Panc1 (cell line): ENCODE measurements around the gene PAK1. TPM values are rescaled to one million over a fixed set of nuclear protein-coding genes. Genes with fewer than 3 reads are reported as not detected.

Experiments
- ATAC-seq: fragments of 200-7000 bp; cut with Tn5 transposase; 2 replicates; pipeline ENCODE4 v1.9.1; 2020; ENCODE audit warnings: mild to moderate bottlenecking, moderate library complexity
- BruUV-seq: library from RNA; stranded (reverse); fragments of 400-500 nt; replicated peaks from 2 replicates; lab custom pipeline; 2021; lab: Mats Ljungman, UMichigan
- CTCF ChIA-PET: fragments of 300-600 bp; sonication (Branson Sonifier 250); formaldehyde crosslinking; loops from one replicate; lab custom pipeline; 2022; ENCODE audit warnings: antibody characterized with exemption; lab: Charles Lee
- POLR2A ChIA-PET: fragments of 300-600 bp; sonication (Branson Sonifier 250); formaldehyde crosslinking; loops from one replicate; lab custom pipeline; 2022; ENCODE audit warnings: antibody characterized with exemption; lab: Charles Lee
- DNase-seq: peaks from one replicate; pipeline ENCODE4 v3.0.0-alpha.2; 2010; ENCODE audit warnings: low read depth, low spot score
- H3K27ac ChIP-seq: 2 replicates; pipeline ENCODE4 v1.5.1; 2011; ENCODE audit warnings: mild to moderate bottlenecking, low read length, inconsistent platforms
- H3K27me3 ChIP-seq: fragments of 200-500 bp; sonication (Bioruptor generic); 2 replicates; pipeline ENCODE4 v1.6.0; 2014; ENCODE audit warnings: low read length, inconsistent platforms; ENCODE audit not compliant: control insufficient read depth, insufficient read depth
- H3K36me3 ChIP-seq: fragments of 200-500 bp; sonication (Bioruptor generic); 2 replicates; pipeline ENCODE4 v1.5.1; 2014; ENCODE audit warnings: inconsistent platforms, mild to moderate bottlenecking, low read length, moderate library complexity; ENCODE audit not compliant: control insufficient read depth, insufficient read depth
- H3K4me1 ChIP-seq: 2 replicates; pipeline ENCODE4 v1.5.1; 2011; ENCODE audit warnings: inconsistent platforms, mild to moderate bottlenecking, low read length, moderate library complexity; ENCODE audit not compliant: control insufficient read depth, insufficient read depth
- H3K4me3 ChIP-seq, 2 experiments: 2 replicates each; pipeline ENCODE4 v1.5.1; 2011 to 2012; ENCODE audit warnings: low read depth in 2 of 2, low read length in 2 of 2, mild to moderate bottlenecking in 2 of 2, inconsistent platforms in 1 of 2, moderate library complexity in 1 of 2
- H3K9me3 ChIP-seq: fragments of 200-500 bp; sonication (Bioruptor generic); 2 replicates; pipeline ENCODE4 v1.5.1; 2014; ENCODE audit warnings: low read depth, mild to moderate bottlenecking, inconsistent platforms, low read length, moderate library complexity; ENCODE audit not compliant: control insufficient read depth, insufficient read depth
- POLR2AphosphoS5 ChIP-seq: IDR thresholded peaks from 2 replicates; pipeline ENCODE4 v1.6.1; 2012; ENCODE audit warnings: mild to moderate bottlenecking, low read depth, low read length, moderate library complexity
- SIN3A ChIP-seq: IDR thresholded peaks from 2 replicates; pipeline ENCODE4 v1.6.1; 2012; ENCODE audit warnings: low read depth, mild to moderate bottlenecking, low read length, moderate library complexity, borderline replicate concordance; ENCODE audit not compliant: insufficient read depth
- TCF7L2 ChIP-seq: IDR thresholded peaks from 2 replicates; pipeline ENCODE4 v1.6.1; 2011; ENCODE audit warnings: mild to moderate bottlenecking, low read depth, low read length, inconsistent platforms
- in situ Hi-C: cut with HindIII; loops from 2 replicates; pipeline ENCODE4 v1.10.0; 2016; ENCODE audit warnings: low sequenced_read_pairs, low pct_unique_long_range_greater_than_20kb
- intact Hi-C: fragments of 100-400 bp; cut with micrococcal nuclease; formaldehyde crosslinking; loops from one replicate; pipeline ENCODE4 v1.10.0; 2022; ENCODE audit not compliant: unreplicated experiment
- total RNA-seq: library from RNA; stranded (reverse); gene quantifications from one replicate; pipeline ENCODE4 v1.2.1, GENCODE V29; 2021; ENCODE audit not compliant: unreplicated experiment
- TF ChIP-seq, protein P1 (sequence below), 2 experiments: IDR thresholded peaks; 2 replicates each; pipeline ENCODE4 v1.6.1; 2011 to 2012; ENCODE audit warnings: low read depth in 2 of 2, control low read depth in 1 of 2, low read length in 1 of 2, mild to moderate bottlenecking in 1 of 2, moderate library complexity in 1 of 2; ENCODE audit not compliant: insufficient read depth in 1 of 2
- TF ChIP-seq, protein P2 (sequence below): fragments of 450-650 bp; IDR thresholded peaks from 2 replicates; pipeline ENCODE4 v1.5.1; 2017; ENCODE audit warnings: mild to moderate bottlenecking

Gene PAK1
- total RNA-seq, 1 experiment from 2014 or later, result 38.2 TPM

DNA sequence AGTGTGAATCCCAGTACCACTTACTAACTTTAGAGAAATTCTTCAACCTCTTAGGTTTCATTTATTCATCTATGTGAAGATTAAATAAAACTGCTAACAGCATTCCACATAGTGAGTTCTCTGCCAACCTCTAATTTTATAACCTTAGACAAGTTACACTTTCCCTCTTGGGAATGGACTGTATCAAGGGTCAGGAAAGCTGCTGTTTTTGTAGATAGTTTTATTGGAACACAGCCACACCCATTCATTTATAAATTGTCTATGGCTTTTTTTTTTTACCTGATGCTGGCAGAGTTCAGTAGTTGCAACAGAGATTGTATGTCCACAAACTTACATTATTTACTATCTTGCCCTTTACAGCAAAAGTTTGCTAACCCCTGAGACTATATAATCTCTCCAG lies 81.1 kb downstream of the PAK1 start:
- TF ChIP-seq, protein P1, sequence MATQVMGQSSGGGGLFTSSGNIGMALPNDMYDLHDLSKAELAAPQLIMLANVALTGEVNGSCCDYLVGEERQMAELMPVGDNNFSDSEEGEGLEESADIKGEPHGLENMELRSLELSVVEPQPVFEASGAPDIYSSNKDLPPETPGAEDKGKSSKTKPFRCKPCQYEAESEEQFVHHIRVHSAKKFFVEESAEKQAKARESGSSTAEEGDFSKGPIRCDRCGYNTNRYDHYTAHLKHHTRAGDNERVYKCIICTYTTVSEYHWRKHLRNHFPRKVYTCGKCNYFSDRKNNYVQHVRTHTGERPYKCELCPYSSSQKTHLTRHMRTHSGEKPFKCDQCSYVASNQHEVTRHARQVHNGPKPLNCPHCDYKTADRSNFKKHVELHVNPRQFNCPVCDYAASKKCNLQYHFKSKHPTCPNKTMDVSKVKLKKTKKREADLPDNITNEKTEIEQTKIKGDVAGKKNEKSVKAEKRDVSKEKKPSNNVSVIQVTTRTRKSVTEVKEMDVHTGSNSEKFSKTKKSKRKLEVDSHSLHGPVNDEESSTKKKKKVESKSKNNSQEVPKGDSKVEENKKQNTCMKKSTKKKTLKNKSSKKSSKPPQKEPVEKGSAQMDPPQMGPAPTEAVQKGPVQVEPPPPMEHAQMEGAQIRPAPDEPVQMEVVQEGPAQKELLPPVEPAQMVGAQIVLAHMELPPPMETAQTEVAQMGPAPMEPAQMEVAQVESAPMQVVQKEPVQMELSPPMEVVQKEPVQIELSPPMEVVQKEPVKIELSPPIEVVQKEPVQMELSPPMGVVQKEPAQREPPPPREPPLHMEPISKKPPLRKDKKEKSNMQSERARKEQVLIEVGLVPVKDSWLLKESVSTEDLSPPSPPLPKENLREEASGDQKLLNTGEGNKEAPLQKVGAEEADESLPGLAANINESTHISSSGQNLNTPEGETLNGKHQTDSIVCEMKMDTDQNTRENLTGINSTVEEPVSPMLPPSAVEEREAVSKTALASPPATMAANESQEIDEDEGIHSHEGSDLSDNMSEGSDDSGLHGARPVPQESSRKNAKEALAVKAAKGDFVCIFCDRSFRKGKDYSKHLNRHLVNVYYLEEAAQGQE (IDR thresholded peaks at IDR 0.05; ENCODE audit: insufficient read depth in 1 of 2, low read depth in 2 of 2, low read length in 1 of 2), result no peak
- TF ChIP-seq, protein P2, sequence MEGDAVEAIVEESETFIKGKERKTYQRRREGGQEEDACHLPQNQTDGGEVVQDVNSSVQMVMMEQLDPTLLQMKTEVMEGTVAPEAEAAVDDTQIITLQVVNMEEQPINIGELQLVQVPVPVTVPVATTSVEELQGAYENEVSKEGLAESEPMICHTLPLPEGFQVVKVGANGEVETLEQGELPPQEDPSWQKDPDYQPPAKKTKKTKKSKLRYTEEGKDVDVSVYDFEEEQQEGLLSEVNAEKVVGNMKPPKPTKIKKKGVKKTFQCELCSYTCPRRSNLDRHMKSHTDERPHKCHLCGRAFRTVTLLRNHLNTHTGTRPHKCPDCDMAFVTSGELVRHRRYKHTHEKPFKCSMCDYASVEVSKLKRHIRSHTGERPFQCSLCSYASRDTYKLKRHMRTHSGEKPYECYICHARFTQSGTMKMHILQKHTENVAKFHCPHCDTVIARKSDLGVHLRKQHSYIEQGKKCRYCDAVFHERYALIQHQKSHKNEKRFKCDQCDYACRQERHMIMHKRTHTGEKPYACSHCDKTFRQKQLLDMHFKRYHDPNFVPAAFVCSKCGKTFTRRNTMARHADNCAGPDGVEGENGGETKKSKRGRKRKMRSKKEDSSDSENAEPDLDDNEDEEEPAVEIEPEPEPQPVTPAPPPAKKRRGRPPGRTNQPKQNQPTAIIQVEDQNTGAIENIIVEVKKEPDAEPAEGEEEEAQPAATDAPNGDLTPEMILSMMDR, result no peak
- TF ChIP-seq SIN3A (no peak), TCF7L2 (no peak), POLR2AphosphoS5 (no peak)
- DNase-seq, result no peak
- H3K27me3 ChIP-seq, result no peaks in the 10 kb centered on the region
- no peaks in the 10 kb centered on the region for H3K36me3 ChIP-seq
- H3K9me3 ChIP-seq, result no peaks in the 10 kb centered on the region
- H3K4me1 ChIP-seq, result no peaks in the 10 kb centered on the region
- no peak for ATAC-seq
- ChIA-PET POLR2A (no interaction called here), CTCF (no interaction called here)
- no peak overlapping the region for H3K4me3 ChIP-seq
- no peak overlapping the region for H3K27ac ChIP-seq
- in situ Hi-C loops (no loop called here), intact Hi-C loops (no loop called here)
- BruUV-seq, result no TSS peak

DNA sequence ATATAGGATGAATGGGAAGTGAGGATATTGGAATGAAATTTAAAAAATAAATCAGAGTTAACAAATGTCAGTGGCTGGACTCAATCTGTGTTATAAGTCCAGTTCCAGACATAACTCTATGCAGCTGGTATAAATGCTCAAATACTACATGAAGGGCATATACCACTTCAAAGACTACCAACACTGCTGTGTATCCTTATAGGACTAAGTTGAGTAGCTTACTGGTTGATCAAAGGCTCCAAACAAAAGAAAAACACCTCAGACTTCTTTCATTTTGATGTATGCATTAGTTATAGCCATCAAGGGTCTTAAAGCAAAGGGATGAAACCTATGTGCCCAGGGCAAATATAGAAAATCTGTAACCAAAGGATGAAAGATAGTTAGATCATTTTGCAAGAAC lies 86.2 kb downstream of the PAK1 start:
- intact Hi-C loops (no loop called here), in situ Hi-C loops (no loop called here)
- no TSS peak for BruUV-seq
- H3K36me3 ChIP-seq, result no peaks in the 10 kb centered on the region
- ATAC-seq, result no peak
- H3K27me3 ChIP-seq, result no peaks in the 10 kb centered on the region
- CTCF ChIA-PET, result no interaction called here
- H3K4me3 ChIP-seq, result no peak overlapping the region
- H3K4me1 ChIP-seq, result no peaks in the 10 kb centered on the region
- POLR2A ChIA-PET, result no interaction called here
- no peak overlapping the region for H3K27ac ChIP-seq
- H3K9me3 ChIP-seq, result no peaks in the 10 kb centered on the region
- TF ChIP-seq POLR2AphosphoS5 (no peak), TCF7L2 (no peak), SIN3A (no peak)
- TF ChIP-seq, protein P2, result no peak
- DNase-seq, result no peak
